GM18868 (cell line): Measurements from ENCODE around the gene LHFPL6.

Source experiments
- ATAC-seq: cut with Tn5 transposase; IDR thresholded peaks from one replicate; pipeline ENCODE4 v1.9.1; 2021; ENCODE audit warnings: mild to moderate bottlenecking, moderate library complexity; ENCODE audit not compliant: unreplicated experiment

The LHFPL6 gene

DNA sequence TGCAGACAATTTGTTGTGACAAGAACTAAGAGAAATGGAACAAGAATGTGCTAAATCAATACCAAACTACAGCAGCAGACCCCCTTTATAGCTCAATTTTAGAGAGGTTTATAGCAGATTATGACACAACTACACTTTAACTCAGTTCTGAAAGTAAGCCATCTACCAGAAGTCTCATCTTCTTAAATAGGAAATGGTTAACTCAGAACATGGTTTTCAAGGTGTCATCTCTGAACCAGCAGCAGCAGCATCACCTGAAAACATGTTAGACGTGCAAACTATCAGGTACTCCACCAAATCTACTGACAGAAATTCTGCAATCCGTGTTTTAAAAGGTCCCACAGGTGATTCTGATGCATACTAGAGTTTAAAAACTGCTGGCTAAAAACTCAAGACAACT is 6.8 kb downstream of the LHFPL6 start:
- ATAC-seq, result no peak

DNA sequence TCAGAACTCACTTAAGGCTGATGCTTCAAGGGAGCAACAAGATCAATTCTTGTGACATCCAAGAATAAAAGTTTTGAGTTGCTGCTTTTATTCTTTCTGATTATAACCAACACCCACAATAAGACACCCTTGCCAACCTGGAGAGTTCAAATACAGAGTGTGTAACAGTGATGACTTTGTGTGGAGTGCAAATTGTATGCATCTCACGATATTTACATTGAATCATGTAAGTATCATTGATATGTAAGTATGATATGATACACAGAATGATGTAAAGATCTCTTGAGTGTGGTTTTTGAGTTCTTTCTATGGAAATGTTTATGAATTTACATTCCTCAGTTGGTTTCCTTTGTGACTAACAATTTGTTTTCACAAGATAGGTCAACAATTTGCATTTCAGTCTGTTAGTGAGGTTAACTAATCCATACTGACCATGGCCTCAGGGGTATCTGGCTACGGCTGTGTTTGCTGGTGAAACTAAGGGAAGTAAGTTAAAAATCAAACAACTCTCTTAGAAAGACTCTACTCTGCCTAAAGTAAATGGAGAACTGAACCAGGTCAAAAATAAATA is 12.4 kb downstream of the LHFPL6 start:
- no peak for ATAC-seq

DNA sequence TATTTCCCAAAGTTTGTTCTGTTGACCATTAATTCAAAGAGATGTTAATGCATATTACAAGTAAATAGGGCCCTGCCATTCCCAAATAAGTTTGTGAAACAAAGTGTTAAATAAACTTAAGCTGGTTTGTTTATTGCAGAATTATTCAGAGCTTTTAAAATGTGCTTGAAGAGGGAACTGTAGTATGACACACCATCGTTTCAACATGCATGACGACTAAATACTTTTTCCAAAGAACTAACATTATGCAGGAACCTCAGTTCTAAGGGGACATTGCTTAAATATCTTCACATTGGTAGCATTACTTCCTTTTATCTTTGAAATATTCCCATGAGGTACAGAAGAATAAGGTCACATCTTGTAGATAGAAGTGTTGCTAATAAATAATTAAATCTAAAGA is 14.6 kb downstream of the LHFPL6 start:
- no peak for ATAC-seq

DNA sequence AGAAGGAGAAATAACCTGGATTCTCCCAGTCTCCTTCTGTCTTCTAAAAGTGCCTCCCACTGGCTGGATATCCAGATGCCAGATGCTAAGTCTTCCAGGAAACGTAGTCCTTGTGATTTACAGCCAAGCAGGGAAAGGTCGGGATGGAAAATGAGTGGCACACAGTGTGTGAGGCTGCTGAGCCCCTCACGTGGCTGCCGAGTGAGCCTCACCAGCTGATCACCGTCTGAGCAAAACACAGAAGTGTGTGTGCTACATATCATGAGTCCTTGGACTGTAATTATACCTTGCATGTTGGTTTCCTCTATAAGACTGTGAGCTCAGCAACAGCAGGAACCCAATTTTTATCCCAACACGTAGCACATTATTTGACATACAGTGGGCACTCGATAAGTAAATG is 15.1 kb downstream of the LHFPL6 start:
- ATAC-seq, result no peak

DNA sequence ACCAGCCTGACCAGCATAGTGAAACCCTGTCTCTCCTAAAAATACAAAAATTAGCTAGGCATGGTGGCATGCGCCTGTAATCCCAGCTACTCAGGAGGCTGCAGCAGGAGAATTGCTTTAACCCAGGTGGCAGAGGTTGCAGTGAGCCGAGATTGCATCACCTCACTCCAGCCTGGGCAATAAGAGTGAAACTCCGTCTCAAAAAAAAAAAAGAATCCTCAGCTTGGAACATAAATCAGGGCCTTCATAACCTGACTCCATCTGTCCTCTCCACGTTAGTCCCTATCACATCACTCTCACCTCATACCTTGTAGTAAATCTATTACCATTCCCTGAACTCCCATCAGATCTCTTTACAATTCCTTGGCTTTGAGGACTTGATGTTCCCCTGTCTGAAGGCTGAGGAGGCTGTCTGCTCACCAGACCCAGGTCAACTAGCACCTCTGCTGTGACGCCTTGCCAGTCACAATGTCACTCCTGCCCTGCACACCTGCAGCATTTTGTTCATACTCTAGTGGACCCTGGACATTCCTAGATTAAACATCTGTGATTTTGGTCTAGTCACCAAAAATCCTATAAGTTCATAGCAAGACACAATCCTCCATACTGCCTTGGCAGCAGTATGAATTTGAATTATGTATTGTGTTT is 15.9 kb downstream of the LHFPL6 start:
- ATAC-seq, result no peak

DNA sequence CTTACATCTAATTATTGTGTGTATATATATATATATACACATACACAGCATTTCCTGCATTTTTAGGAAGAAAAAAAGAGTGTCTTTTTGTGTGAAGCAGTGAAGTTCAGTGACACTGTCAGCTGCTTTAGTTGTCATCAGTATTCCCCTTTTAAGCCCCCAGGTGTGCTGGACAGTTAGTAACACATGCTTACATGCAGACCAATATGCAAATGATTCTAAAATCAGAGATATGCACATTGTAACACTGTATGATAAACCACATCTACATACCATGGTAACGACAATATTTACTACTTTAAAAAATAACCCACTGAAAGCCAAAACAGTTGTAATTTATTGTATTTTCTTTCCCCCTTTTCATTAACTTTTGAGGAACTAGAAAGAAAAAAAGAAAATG is 16.8 kb downstream of the LHFPL6 start:
- ATAC-seq, result peak; percentile 69

DNA sequence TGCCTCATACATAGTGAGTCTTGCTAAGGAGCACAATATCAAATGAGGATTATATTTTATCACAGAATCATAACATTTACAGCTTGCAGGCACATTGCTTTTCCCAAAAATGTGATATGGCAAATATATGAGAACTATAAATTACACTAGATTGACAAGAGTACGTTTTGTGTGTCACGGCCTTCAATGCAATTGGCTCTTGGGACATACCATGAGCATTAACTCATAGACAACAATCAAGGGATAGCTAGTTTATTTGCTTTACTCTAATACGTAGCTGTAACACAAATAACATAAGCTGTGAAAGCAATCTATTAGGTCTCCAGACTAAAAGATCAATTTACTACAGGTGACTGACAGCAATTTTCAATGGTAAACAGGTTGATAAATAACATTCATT is 17.8 kb downstream of the LHFPL6 start:
- ATAC-seq, result no peak

DNA sequence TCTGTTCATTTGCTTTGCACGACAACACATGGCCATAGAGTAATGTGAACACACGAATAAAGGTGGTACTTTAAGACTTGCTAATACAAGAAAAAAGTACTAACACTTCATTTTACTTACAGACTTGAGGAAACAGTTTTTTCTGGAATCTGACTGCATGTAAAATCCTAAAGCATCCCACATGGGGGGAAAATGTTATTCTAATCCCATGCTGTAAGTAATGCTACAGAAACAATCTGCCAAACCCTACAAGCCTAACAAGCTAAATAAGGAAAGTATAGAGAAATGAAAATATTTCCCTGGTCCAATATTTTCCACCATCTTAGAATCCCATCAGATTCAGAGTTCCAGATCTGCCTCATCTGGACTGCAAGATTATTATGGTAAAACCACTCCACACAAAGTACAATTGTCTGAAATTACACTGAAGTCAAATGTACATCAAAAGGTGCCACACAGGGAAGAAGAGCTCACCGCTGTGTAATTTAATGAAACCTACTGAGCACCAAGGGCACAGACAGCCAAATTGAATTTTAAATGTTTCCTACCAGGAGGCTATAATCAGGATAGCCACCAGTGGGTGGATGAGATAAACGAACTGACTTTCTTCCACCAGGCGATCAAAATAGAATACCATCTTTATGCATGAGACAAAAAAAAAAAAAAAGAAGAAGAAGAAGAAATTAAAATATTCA is 22.0 kb downstream of the LHFPL6 start:
- no peak for ATAC-seq

DNA sequence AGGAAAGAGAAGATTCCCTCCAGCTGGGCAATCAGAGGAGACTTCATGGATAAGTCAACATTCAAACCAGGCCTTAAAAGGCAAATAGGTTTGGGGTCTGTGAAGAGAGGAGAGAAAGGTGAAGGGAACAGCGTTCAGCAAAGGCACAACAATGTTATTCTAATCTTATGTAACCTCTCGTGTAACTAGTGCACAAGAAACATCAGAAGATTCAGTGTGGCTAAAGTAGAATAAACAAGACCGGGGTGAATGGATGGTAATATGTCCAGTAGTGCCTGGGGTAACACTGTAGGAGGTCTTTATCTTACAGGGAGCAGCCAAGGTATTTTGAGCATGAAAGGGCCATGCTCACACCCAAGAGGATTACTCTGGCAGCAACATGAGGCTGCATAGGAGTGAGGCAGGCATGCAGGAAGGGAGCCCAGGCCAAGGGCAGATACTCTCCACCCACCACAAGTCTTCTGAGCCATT is 24.1 kb downstream of the LHFPL6 start:
- ATAC-seq, result no peak

DNA sequence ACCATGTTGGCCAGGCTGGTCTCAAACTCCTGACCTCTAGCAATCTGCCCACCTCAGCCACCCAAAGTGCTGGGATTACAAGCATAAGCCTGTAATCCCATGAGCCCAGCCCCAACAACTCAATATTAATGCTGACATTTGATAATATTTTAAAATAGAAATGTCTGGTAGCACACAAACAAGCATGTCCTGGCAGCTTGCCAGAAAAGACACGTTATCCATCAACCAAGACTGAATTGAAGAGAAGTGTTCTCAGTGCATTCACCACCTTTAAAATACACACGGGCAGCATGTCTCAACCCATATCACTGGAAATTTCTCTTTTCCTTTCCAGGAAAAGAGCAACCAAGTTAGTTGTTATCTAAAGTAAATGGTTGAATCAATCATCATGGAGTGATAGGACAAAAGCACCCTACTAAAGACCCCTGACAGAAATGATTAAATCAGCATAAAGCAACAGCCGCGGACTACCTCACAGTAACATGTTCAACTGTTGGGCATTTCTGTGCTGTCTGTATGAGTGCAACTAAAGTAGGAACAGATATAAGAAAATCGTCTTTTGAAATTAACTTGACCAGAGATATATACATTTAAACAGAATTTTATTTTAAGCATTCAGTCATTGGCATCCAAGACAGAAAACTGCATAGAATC is 25.0 kb downstream of the LHFPL6 start:
- no peak for ATAC-seq

DNA sequence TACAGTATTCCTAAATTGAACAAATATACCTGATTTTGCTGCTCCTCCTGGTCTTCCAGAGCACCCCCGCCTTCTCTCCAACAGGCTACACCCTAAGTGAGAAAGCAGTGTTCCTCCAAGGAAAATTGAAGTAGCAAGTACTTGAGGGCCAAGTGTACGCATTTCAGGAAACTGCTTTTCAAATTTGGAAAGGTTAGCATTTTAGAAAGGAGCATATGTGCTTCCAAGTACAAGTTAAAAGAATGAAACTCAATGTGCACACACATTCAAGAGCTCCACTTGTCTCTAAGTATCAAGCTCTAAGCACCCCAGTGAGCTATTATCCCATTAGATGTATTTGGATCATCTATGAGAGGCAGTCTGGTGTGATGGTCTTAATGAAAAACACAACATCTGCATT is 25.8 kb downstream of the LHFPL6 start:
- no peak for ATAC-seq

DNA sequence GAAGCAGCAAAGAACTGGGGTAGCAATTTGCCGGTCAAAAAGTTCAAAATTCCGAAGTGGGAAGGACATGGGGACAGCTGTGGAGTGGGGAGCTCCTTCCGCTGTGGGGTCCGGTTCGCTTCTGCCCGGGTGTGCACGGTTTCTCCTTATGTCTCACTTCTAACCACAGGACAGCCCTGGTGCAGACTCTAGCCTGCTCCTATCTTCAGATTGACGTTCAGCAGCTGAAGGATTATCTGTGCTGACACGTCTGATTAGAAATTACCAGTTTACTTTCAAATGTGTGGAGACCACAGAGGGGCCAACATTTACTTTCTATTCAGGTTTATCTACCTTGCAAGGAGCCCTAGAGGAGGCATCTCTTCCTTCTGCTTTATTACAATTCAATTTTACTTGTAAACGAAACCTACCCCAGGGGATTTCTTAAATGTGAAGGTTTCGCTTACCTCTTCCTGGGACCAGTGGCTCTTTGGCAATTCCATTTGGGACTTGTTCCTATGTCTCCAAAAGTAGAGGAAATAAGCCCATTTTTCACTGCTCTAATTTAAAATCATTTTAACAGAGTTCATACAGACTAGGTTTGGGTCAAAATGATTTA is 27.3 kb downstream of the LHFPL6 start:
- peak; percentile 63 for ATAC-seq

DNA sequence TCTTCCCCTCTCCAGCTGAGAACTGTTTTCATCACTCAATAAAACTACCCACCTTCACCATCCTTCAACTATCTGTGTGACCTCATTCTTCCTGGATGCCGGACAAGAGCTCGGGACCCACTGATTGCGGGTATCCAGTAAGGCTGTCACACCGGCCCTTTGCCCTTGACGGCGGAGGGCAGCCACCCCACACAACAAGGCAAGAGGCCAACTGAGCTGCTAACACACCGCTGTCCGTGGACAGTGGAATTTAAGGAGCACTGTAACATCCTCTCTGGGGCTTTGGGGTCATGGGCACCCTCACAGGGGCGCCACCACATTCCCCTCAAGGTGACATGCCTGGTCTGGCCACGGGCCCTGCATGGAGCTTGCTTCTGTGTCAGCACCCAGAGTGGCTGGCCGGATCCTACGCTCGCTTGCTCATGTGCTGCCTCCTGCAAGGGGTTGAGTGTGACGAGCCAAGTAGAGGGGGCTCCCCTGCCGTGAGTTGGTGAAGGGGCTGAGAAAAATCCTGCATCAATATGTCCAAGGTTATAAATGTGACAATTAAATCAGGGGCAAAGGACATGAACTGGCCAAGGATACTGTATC is 31.4 kb downstream of the LHFPL6 start:
- no peak for ATAC-seq

DNA sequence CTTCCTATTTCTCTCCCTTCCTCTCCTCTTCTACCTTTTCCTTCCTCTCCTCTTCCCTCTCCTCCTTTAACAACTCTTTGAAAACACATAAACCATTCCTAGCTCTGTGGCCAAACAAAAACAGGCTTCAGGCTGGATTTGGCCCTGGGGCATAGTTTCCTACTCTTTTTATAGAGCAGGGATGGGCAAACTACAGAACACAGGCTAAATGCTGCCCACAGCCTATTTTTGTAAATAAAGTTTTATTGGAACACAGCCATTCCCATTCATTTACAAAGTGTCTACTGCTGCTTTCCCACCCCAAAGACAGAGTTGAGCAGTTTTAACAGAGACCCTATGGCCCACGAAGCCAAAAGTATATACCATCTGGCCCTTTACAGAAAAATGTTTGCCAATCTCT is 35.4 kb downstream of the LHFPL6 start:
- ATAC-seq, result no peak

DNA sequence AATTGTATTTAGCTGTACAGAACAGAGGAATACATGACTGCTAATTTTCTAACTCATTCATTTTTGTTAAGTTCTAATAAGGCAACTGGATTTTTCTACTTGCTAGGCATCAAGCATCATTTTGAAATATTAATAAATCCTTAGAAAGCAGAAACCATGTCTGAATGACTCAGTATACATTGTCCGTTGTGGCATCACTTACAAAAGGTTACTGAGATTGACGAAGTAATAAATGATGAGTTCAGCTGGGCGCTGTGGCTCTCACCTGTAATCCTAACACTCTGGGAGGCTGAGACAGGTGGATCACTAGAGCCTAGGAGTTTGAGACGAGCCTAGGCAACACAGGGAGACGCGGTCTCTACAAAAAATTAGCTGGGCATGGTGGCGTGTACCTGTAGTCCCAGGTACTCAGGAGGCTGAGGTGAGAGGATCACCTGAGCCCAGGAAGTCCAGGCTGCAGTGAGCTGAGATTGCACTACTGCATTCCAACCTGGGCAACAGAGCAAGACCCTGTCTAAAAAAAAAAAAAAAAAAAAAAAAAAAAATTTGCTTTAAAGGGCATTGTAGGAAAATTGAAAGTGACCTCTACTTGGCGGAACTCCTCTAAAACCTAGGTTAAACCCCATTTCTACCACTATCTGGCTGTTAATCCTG is 36.6 kb downstream of the LHFPL6 start:
- ATAC-seq, result no peak

DNA sequence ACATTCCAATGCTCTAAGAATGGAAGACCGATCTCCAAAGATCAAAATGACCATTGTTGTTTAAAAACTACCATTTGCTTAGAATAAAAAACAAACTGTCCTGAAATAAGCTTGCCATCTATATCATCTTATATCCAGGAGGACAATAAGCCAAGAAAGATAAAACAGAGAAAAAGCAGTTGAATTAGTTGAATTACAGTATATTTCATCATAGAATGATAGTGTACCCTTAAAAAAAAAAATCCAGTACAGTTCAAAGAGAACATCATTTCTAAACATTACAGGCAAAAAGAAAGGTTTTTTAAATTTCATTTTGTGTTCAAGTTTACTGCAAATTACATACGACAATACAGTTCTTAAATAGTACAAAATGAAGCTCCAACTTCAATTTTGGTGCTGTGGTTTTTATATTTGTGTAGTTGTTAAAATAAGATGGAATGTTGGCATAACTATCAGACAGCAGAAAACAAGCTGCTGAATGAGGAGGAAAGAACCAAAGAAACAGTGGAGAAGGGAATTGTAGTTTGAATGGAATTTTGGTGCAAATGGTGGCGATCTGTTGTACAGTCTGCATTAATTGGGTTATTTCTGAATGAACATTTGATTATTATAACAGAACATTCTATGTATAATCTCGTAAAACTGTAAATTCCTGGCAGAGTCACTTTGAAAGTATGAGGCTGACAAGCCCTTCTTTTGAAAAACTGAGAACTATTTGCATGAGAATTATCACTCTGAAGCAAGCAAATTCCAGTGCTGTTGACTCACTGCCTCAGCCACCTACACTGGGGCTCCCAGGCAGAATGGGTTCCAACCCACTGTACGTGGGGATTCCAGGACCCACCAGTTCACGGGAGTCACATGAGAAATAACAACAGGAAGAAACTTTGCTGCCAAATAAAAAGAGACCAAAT is 37.7 kb downstream of the LHFPL6 start:
- no peak for ATAC-seq

DNA sequence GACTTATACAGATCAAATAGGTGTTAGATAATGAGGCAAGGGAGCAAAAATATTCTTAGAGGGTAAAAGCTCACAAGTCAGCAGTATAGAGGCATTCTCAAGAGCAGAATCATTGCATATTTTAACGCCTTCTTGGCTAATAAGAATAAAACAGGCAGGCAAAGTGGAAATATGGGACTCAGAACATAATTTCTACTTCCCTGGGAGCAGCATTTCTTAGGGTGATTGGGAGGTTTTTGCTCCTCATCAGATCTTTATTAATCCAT is 39.6 kb downstream of the LHFPL6 start:
- ATAC-seq, result no peak

DNA sequence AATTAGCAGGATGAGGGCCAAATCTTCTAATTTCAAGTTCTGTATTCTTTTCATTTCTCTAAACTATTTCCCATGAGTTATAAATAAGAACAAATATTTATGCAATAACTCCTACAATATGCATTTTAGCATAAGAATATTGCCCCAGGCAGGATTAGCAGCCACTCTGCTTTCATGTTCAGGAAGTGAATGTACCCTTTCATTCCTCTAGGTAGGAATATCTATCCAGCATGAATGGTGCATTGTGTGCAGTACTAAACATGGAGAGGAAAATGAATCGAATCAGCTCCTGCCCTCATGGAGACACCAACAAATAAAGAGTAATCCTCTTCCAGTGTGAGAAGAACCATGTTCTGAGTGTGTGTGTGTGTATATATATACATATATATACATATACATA is 41.0 kb downstream of the LHFPL6 start:
- ATAC-seq, result no peak

DNA sequence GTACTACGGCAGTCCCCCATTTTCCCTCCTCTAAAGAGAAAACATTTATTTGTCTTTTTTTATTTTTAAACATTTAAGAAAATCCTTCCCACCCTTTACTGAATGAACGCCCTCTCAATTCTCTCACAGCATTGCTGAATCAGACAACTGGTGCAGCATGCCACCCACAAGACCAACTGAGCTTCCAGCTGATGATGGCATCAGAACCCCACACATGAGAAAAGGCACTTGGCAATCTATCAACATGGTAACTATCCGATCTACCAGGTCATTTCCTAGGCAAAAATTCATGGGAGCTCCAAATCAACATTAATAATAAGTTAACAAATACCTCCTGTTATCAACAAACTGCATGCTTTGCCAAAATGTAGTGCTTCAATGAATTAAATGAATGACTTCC is 43.1 kb downstream of the LHFPL6 start:
- ATAC-seq, result no peak
